Adrenal gland (tissue), 5 donors: ENCODE data around the gene CALN1.

Source experiments
- CTCF ChIP-seq, 6 experiments: fragments of 450-650 bp in 4 of 6; fragments of 200-600 bp in 2 of 6; sonication (generic) in 1 of 6; IDR thresholded peaks; 1 replicate in 5 of 6; 2 replicates in 1 of 6; pipeline versions ENCODE4 v1.5.1 to v1.8.0; 2016 to 2021; ENCODE audit warnings: antibody characterized with exemption in 6 of 6, mild to moderate bottlenecking in 2 of 6, moderate library complexity in 1 of 6
- POLR2A ChIP-seq, 2 donors: fragments of 450-650 bp; IDR thresholded peaks; one replicate each; pipeline ENCODE4 v1.6.1; 2017; ENCODE audit warnings: antibody characterized with exemption in 2 of 2, mild to moderate bottlenecking in 2 of 2, moderate library complexity in 1 of 2
- donor health status: DM: no; HTN: no; CAD: no.

- TF ChIP-seq POLR2A (IDR thresholded peaks at IDR 0.05), result no peak
- no peak for TF ChIP-seq CTCF (IDR thresholded peaks at IDR 0.05)
Observed at GRCh38 chr7:72213081-72213480, 199.1 kb downstream of the CALN1 start.
